PC-9 (cell line): ENCODE results near the gene GAS7. TPM values are rescaled to one million over a fixed set of nuclear protein-coding genes. Genes with fewer than 3 reads are reported as not detected.

ENCODE experiments used
- BruUV-seq: library from RNA; stranded (reverse); fragments of 400-500 nt; replicated peaks from 2 replicates; lab custom pipeline; 2021; lab: Mats Ljungman, UMichigan
- CTCF ChIA-PET: fragments of 300-600 bp; sonication (Branson Sonifier 250); formaldehyde crosslinking; loops from one replicate; lab custom pipeline; 2022; ENCODE audit warnings: antibody characterized with exemption; lab: Charles Lee
- POLR2A ChIA-PET: fragments of 300-600 bp; sonication (Branson Sonifier 250); formaldehyde crosslinking; loops from one replicate; lab custom pipeline; 2022; ENCODE audit warnings: antibody characterized with exemption; ENCODE audit not compliant: unreplicated experiment; lab: Charles Lee
- DNase-seq, 2 experiments: peaks; one replicate each; pipeline versions ENCODE4 v3.0.0 to v3.0.0-alpha.2; 2015 to 2022; ENCODE audit warnings: mixed read lengths in 1 of 2
- H2AFZ ChIP-seq: fragments of 200-600 bp; sonication (generic); 2 replicates; pipeline ENCODE4 v1.8.1; 2017; ENCODE audit warnings: antibody characterized with exemption
- H3F3A ChIP-seq: fragments of 200-600 bp; sonication (generic); 2 replicates; pipeline ENCODE4 v1.8.1; 2017; ENCODE audit warnings: antibody characterized with exemption, mild to moderate bottlenecking, low read depth; ENCODE audit not compliant: insufficient read depth
- H3K27ac ChIP-seq: fragments of 200-600 bp; sonication (generic); 2 replicates; pipeline ENCODE4 v1.6.1; 2016; ENCODE audit warnings: mixed run types
- H3K27me3 ChIP-seq: fragments of 200-600 bp; sonication (generic); 2 replicates; pipeline ENCODE4 v1.6.1; 2016; ENCODE audit warnings: low read depth, mixed run types; ENCODE audit not compliant: insufficient read depth
- H3K36me3 ChIP-seq: fragments of 200-600 bp; sonication (generic); 2 replicates; pipeline ENCODE4 v1.6.1; 2016; ENCODE audit warnings: low read depth, mixed run types
- H3K4me1 ChIP-seq: fragments of 200-600 bp; sonication (generic); replicated peaks from 2 replicates; pipeline ENCODE4 v1.6.1; 2016; ENCODE audit warnings: mixed run types; ENCODE audit not compliant: insufficient read depth
- H3K4me2 ChIP-seq: fragments of 200-600 bp; sonication (generic); 2 replicates; pipeline ENCODE4 v1.6.1; 2017; ENCODE audit warnings: mixed run types
- H3K4me3 ChIP-seq: fragments of 200-600 bp; sonication (generic); 2 replicates; pipeline ENCODE4 v1.6.1; 2016; ENCODE audit warnings: mixed run types
- H3K79me2 ChIP-seq: fragments of 200-600 bp; sonication (generic); 2 replicates; pipeline ENCODE4 v1.6.1; 2017; ENCODE audit warnings: low read depth, mixed run types
- H3K9me2 ChIP-seq: fragments of 200-600 bp; sonication (generic); 2 replicates; pipeline ENCODE4 v1.8.1; 2017; ENCODE audit warnings: mild to moderate bottlenecking; ENCODE audit not compliant: insufficient read depth
- H3K9me3 ChIP-seq: fragments of 200-600 bp; sonication (generic); 2 replicates; pipeline ENCODE4 v1.8.1; 2016; ENCODE audit warnings: low read depth; ENCODE audit not compliant: insufficient read depth
- H4K20me1 ChIP-seq: fragments of 200-600 bp; sonication (generic); 2 replicates; pipeline ENCODE4 v1.8.1; 2017; ENCODE audit not compliant: insufficient read depth
- CTCF ChIP-seq: fragments of 200-600 bp; sonication (generic); conservative IDR thresholded peaks from 2 replicates; pipeline ENCODE4 v1.6.1; 2017; ENCODE audit warnings: mixed run types, antibody characterized with exemption, mild to moderate bottlenecking, moderate library complexity
- EZH2 ChIP-seq: fragments of 200-600 bp; sonication (generic); IDR thresholded peaks from 2 replicates; pipeline ENCODE4 v1.8.0; 2017; ENCODE audit warnings: antibody characterized with exemption, low read depth
- intact Hi-C: fragments of 100-400 bp; cut with micrococcal nuclease; formaldehyde crosslinking; loops from one replicate; pipeline ENCODE4 v1.10.0; 2022; ENCODE audit not compliant: unreplicated experiment
- total RNA-seq: library from RNA; stranded (reverse); gene quantifications from 2 replicates; pipeline ENCODE4 v1.2.3, GENCODE V29; 2021

GAS7 gene
- total RNA-seq, 1 experiment from 2014 or later, result not detected

GRCh38 chr17:10055262-10055975 lies 143.0 kb downstream of the GAS7 start:
- POLR2A ChIA-PET, result no interaction called here
- Histone ChIP-seq H4K20me1 (no peaks in the 10 kb centered on the region), H3K9me2 (no peaks in the 10 kb centered on the region), H3K79me2 (no peaks in the 10 kb centered on the region), H2AFZ (no peak overlapping the region), H3K4me1 (no peaks in the 10 kb centered on the region), H3K36me3 (no peaks in the 10 kb centered on the region), H3K4me3 (no peak overlapping the region), H3K27me3 (peaks cover 75% of the 10 kb centered on the region), H3K9me3 (no peaks in the 10 kb centered on the region), H3K4me2 (no peak overlapping the region), H3F3A (no peaks in the 10 kb centered on the region), H3K27ac (no peak overlapping the region)
- TF ChIP-seq CTCF, result no peak
- TF ChIP-seq EZH2, result no peak
- intact Hi-C loops, result no loop called here
- no peak for DNase-seq
- BruUV-seq, result no TSS peak
- CTCF ChIA-PET, result no interaction called here

GRCh38 chr17:10053782-10054540 lies 144.4 kb downstream of the GAS7 start:
- no TSS peak for BruUV-seq
- TF ChIP-seq EZH2, result no peak
- Histone ChIP-seq H3K4me2 (no peak overlapping the region), H3K9me2 (no peaks in the 10 kb centered on the region), H4K20me1 (no peaks in the 10 kb centered on the region), H3K36me3 (no peaks in the 10 kb centered on the region), H3K79me2 (no peaks in the 10 kb centered on the region), H3K4me1 (no peaks in the 10 kb centered on the region), H3K9me3 (no peaks in the 10 kb centered on the region), H3F3A (no peaks in the 10 kb centered on the region), H3K27me3 (peaks cover 65% of the 10 kb centered on the region), H3K27ac (no peak overlapping the region), H2AFZ (no peak overlapping the region), H3K4me3 (no peak overlapping the region)
- ChIA-PET POLR2A (no interaction called here), CTCF (no interaction called here)
- no peak for DNase-seq
- intact Hi-C loops, result no loop called here

- POLR2A ChIA-PET, result no interaction called here
- no peak overlapping the region for H3K4me2 ChIP-seq
- no peaks in the 10 kb centered on the region for H3K36me3 ChIP-seq
- no peaks in the 10 kb centered on the region for H3K9me2 ChIP-seq
- CTCF ChIA-PET, result no interaction called here
- DNase-seq, result no peak
- H3K79me2 ChIP-seq, result no peaks in the 10 kb centered on the region
- TF ChIP-seq CTCF, result no peak
- no peak for TF ChIP-seq EZH2
- H3F3A ChIP-seq, result no peaks in the 10 kb centered on the region
- intact Hi-C loops, result no loop called here
- H3K27ac ChIP-seq, result no peak overlapping the region
- no peak overlapping the region for H3K4me3 ChIP-seq
- BruUV-seq, result no TSS peak
- no peaks in the 10 kb centered on the region for H4K20me1 ChIP-seq
- no peak overlapping the region for H2AFZ ChIP-seq
- no peaks in the 10 kb centered on the region for H3K9me3 ChIP-seq
- H3K27me3 ChIP-seq, result peaks cover 63% of the 10 kb centered on the region
- no peaks in the 10 kb centered on the region for H3K4me1 ChIP-seq
These were observed 146.1 kb downstream of the GAS7 start for GRCh38 chr17:10052106-10052813.
